ENCODE results near the gene WDR43. TPM values are rescaled to one million over a fixed set of nuclear protein-coding genes. Genes with fewer than 3 reads are reported as not detected.

The WDR43 gene
- total and polyA plus RNA-seq, 8 donors: 9.7 to 73.2 (median 18.6) TPM

- intact Hi-C loops (cut with DNase I; ENCODE audit: low total_unique reads): no loop called here
- TF ChIP-seq EP300 (IDR thresholded peaks at IDR 0.05) (no peak), POLR2AphosphoS5 (IDR thresholded peaks at IDR 0.05) (no peak), POLR2A (IDR thresholded peaks at IDR 0.05) (no peak)
- TF ChIP-seq, protein P1, sequence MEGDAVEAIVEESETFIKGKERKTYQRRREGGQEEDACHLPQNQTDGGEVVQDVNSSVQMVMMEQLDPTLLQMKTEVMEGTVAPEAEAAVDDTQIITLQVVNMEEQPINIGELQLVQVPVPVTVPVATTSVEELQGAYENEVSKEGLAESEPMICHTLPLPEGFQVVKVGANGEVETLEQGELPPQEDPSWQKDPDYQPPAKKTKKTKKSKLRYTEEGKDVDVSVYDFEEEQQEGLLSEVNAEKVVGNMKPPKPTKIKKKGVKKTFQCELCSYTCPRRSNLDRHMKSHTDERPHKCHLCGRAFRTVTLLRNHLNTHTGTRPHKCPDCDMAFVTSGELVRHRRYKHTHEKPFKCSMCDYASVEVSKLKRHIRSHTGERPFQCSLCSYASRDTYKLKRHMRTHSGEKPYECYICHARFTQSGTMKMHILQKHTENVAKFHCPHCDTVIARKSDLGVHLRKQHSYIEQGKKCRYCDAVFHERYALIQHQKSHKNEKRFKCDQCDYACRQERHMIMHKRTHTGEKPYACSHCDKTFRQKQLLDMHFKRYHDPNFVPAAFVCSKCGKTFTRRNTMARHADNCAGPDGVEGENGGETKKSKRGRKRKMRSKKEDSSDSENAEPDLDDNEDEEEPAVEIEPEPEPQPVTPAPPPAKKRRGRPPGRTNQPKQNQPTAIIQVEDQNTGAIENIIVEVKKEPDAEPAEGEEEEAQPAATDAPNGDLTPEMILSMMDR (IDR thresholded peaks at IDR 0.05): no peak
- Histone ChIP-seq H3K9me3 (no peaks in the 10 kb centered on the region), H3K27me3 (peaks cover 0 to 3% (median 0%) of the 10 kb centered on the region in 3 donors), H3K4me3 (no peak overlapping the region), H3K4me1 (peaks cover 4 to 13% (median 7%) of the 10 kb centered on the region in 4 donors), H3K27ac (no peak overlapping the region), H3K36me3 (no peaks in the 10 kb centered on the region)
- 39 to 64% (median 52%) methylated on average over 12 of the region's 12 CpGs for WGBS, 5 donors
- DNase-seq: no peak
Observed at GRCh38 chr2:28997237-28997846, 102.9 kb downstream of the WDR43 start.

Small RNAs within 50 kb of the gene (small RNA-seq; reads per million reads assigned to genes)
- gene RF00019 (0 reads per million in 4 donors), gene SNORD53 (10.4 to 15.2 (median 12.0) reads per million in 4 donors), gene SNORD53B (2,780 to 5,386 (median 4,091) reads per million in 4 donors), gene SNORD92 (314 to 470 (median 364) reads per million in 4 donors)

Other genes with a start within 250 kb of the WDR43 start
- 100 to 1,000 TPM; 200 to 458 (median 251) TPM for gene PPP1CB, start 142.8 kb upstream of the WDR43 start, total RNA-seq
- 100 to 1,000 TPM in 2 of 3 donors, 10 to 100 TPM in 1; 72.5 to 117 (median 102) TPM for gene PPP1CB, start 142.8 kb upstream of the WDR43 start, polyA plus RNA-seq
- gene SPDYA, start 83.8 kb upstream of the WDR43 start, total RNA-seq: 10 to 100 TPM in 1 of 5 donors, 1 to 10 TPM in 1, under 1 TPM in 1, not detected in 2; 0.58 to 11.7 (median 7.1) TPM
- gene SPDYA, start 83.8 kb upstream of the WDR43 start, polyA plus RNA-seq: under 1 TPM in 1 of 3 donors, not detected in 2; 0.40 TPM
- gene TRMT61B, start 24.4 kb upstream of the WDR43 start, total RNA-seq: 10 to 100 TPM in 4 of 5 donors, 1 to 10 TPM in 1; 2.3 to 20.9 (median 18.0) TPM
- gene TRMT61B, start 24.4 kb upstream of the WDR43 start, polyA plus RNA-seq: 10 to 100 TPM; 14.5 to 24.4 (median 18.3) TPM
- 1 to 10 TPM in 2 of 5 donors, under 1 TPM in 2, not detected in 1; 0.43 to 3.5 (median 1.00) TPM for gene TOGARAM2, start 86.6 kb downstream of the WDR43 start, total RNA-seq
- 1 to 10 TPM in 1 of 3 donors, under 1 TPM in 2; 0.56 to 1.2 (median 0.80) TPM for gene TOGARAM2, start 86.6 kb downstream of the WDR43 start, polyA plus RNA-seq
- 1 to 10 TPM in 1 of 5 donors, not detected in 4; 2.9 TPM for gene PCARE, start 179.9 kb downstream of the WDR43 start, total RNA-seq
- gene PCARE, start 179.9 kb downstream of the WDR43 start, polyA plus RNA-seq: under 1 TPM in 2 of 3 donors, not detected in 1; 0.06 to 0.08 TPM
- gene CLIP4, start 220.7 kb downstream of the WDR43 start, total RNA-seq: 10 to 100 TPM in 4 of 5 donors, 1 to 10 TPM in 1; 9.6 to 69.6 (median 22.2) TPM
- gene CLIP4, start 220.7 kb downstream of the WDR43 start, polyA plus RNA-seq: 10 to 100 TPM in 1 of 3 donors, 1 to 10 TPM in 2; 6.8 to 12.1 (median 7.0) TPM

All from stomach (tissue), 9 donors.